Sigmoid colon (tissue), 7 donors: ENCODE data around the gene GATA2. TPM values are rescaled to one million over a fixed set of nuclear protein-coding genes. Genes with fewer than 3 reads are reported as not detected.
A peak's percentile ranks its signal among the peaks of the same experiment; 100 is the strongest.

Experiments used
- DNase-seq: peaks from one replicate; pipeline ENCODE4 v3.0.0-alpha.2; 2019
- H3K27ac ChIP-seq, 4 donors: fragments of 200-600 bp; sonication (generic); one replicate each; pipeline ENCODE4 v1.5.1; 2016 to 2019; ENCODE audit warnings: mild to moderate bottlenecking in 1 of 4
- H3K27me3 ChIP-seq, 3 donors: fragments of 200-600 bp; sonication (generic); one replicate each; pipeline ENCODE4 v1.5.1; 2019; ENCODE audit warnings: mild to moderate bottlenecking in 1 of 3
- H3K36me3 ChIP-seq, 4 donors: fragments of 200-600 bp; sonication (generic); one replicate each; pipeline ENCODE4 v1.5.1; 2016 to 2019
- H3K4me1 ChIP-seq, 4 donors: fragments of 200-600 bp; sonication (generic); one replicate each; pipeline ENCODE4 v1.5.1; 2017 to 2019
- H3K4me3 ChIP-seq, 4 donors: fragments of 200-600 bp; sonication (generic); one replicate each; pipeline ENCODE4 v1.5.1; 2017 to 2019; ENCODE audit warnings: mild to moderate bottlenecking in 2 of 4, moderate library complexity in 1 of 4
- H3K9me3 ChIP-seq, 4 donors: fragments of 200-600 bp in 3 of 4; sonication (generic) in 3 of 4; one replicate each; pipeline versions ENCODE4 v1.5.1 to v1.6.1; 2013 to 2019
- EP300 ChIP-seq, 4 donors: sonication (generic); formaldehyde crosslinking; IDR thresholded peaks; one replicate each; pipeline ENCODE4 v1.6.1; 2017; ENCODE audit warnings: antibody characterized with exemption in 4 of 4
- POLR2A ChIP-seq, 2 donors: fragments of 450-650 bp; IDR thresholded peaks; one replicate each; pipeline ENCODE4 v1.6.1; 2016; ENCODE audit warnings: antibody characterized with exemption in 2 of 2, mild to moderate bottlenecking in 2 of 2, moderate library complexity in 2 of 2
- POLR2AphosphoS5 ChIP-seq, 4 donors: sonication (generic); formaldehyde crosslinking; IDR thresholded peaks; one replicate each; pipeline ENCODE4 v1.6.1; 2017; ENCODE audit warnings: antibody characterized with exemption in 4 of 4
- WGBS, 2 donors: extraction: QIAGEN DNeasy Blood & Tissue Kit; methylation state at CpG; one replicate each; pipeline ENCODE4 v1.1.7; 2013; 5-methylcytosine and 5-hydroxymethylcytosine counted together
- intact Hi-C: fragments of 100-400 bp; cut with DNase I; formaldehyde crosslinking; loops from one replicate; pipeline ENCODE4 v1.15.1; 2023
- polyA plus RNA-seq, 3 donors: library from polyadenylated mRNA; stranded (reverse); fragments of 200-250 nt; gene quantifications; one replicate each; pipeline ENCODE4 v1.2.3, GENCODE V29; 2013
- total RNA-seq, 4 donors: library from RNA; depleted of rRNA; stranded (reverse); fragments of >200 nt; gene quantifications; one replicate each; pipeline ENCODE4 v1.1.0, GENCODE V29; 2016
- TF ChIP-seq, protein P1 (sequence below), 4 experiments: fragments of 450-650 bp in 3 of 4; fragments of 200-600 bp in 1 of 4; IDR thresholded peaks; one replicate each; pipeline ENCODE4 v1.5.1; 2016 to 2019; ENCODE audit warnings: antibody characterized with exemption in 4 of 4, mild to moderate bottlenecking in 3 of 4, moderate library complexity in 2 of 4
- donor health status: healthy with polysubstance abuse.
- donor health status: Bipolar disorder and iron deficiency.
- donor health status: healthy.

The GATA2 gene
- total and polyA plus RNA-seq, 7 donors = 0.46 to 6.6 (median 3.5) TPM

DNA sequence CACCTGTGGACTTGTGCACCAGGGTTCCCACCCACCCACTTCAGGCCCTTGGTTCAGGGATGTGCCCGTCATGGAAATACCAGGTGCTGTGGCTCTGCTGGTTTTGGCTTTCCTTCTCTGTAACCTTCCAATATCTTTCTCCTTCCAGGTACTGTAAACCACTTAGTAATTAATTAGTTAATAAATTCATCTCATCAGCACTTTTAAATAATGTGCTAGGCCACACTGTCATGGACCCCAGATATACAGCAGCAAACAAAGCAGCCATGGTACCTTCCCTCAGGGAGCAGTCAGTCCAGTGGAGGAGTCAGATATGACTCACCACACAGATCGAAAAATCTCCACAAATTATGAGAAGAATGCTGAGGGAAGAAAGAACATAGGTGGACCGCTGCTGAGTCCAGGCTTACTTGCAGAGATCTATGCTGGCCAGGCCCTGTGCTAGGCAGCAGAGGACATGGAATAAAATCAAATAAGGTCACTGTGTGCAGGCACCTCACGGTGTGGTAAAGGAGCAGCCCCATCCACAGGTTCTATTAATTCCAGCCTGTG, 6.8 kb upstream of the GATA2 start:
- H3K9me3 ChIP-seq = no peaks in the 10 kb centered on the region
- no peaks in the 10 kb centered on the region for H3K36me3 ChIP-seq
- intact Hi-C loops = loop anchor here (2.0 to 5.0 kb wide), 4 partner anchors 113 to 422 kb away; no protein-coding TSS in a partner anchor
- H3K27ac ChIP-seq = no peak overlapping the region
- H3K4me3 ChIP-seq = no peak overlapping the region
- 80 to 90% methylated on average over 4 of the region's 4 CpGs for WGBS, 2 donors
- H3K4me1 ChIP-seq = peaks cover 0 to 19% (median 18%) of the 10 kb centered on the region in 4 donors
- peaks cover 28 to 86% (median 54%) of the 10 kb centered on the region in 3 donors for H3K27me3 ChIP-seq
- TF ChIP-seq, protein P1, sequence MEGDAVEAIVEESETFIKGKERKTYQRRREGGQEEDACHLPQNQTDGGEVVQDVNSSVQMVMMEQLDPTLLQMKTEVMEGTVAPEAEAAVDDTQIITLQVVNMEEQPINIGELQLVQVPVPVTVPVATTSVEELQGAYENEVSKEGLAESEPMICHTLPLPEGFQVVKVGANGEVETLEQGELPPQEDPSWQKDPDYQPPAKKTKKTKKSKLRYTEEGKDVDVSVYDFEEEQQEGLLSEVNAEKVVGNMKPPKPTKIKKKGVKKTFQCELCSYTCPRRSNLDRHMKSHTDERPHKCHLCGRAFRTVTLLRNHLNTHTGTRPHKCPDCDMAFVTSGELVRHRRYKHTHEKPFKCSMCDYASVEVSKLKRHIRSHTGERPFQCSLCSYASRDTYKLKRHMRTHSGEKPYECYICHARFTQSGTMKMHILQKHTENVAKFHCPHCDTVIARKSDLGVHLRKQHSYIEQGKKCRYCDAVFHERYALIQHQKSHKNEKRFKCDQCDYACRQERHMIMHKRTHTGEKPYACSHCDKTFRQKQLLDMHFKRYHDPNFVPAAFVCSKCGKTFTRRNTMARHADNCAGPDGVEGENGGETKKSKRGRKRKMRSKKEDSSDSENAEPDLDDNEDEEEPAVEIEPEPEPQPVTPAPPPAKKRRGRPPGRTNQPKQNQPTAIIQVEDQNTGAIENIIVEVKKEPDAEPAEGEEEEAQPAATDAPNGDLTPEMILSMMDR (IDR thresholded peaks at IDR 0.05) = no peak
- TF ChIP-seq EP300 (IDR thresholded peaks at IDR 0.05) = no peak
- no peak for DNase-seq

DNA sequence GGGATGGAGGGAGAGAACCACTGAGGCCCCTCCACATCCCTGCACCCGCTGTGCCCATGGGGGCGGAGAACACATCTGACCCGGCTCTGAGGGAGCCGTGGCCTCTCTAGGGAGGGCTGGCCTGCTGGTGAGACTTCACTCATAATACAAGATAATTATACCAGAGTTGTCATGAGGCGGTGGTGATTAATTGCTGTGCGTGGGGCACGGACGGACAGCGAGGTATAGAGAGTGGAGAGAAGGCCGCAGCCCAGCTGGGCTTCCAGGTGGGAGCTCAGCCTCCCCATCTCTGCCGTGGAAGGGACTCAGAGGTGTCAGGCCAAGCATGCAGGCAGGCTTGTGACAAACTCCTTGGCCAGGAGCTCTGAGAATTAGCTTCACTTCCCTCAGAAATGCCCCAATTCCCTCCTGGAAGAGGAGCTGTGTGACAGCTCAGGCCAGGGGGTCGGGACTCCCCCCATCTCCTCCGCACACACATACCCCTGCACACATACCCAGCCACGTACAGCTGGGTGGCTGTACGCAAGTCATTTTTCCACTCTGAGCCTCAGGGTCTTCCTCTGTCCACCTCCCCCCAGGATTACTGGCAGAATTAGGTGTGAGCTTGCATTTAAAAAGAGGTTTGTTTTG, 6.0 kb upstream of the GATA2 start:
- peak; percentile 34 for DNase-seq

DNA sequence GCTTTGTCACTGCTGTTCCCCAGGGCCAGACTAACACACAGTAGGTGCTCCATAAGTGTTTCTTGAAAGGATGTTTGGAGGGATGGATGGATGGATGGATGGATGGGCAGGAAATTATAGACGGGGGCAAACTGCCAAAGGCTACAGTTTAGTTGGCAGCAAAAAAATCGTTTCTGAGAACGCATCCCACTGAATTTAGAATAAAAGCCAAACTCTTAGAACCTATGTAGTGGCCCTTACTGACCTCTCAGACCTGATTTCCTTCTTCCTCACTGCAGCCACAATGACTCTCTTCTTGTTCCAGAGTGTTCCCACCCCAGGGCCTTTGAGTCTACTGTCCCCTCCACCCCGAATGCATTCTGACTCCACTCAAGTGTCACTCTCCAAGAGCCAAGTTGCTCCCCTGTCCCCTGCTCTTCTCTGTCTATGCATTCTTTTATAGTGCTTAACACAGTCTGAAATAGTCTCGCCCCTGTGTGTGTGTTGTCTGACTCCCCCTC, 5.2 kb upstream of the GATA2 start:
- H3K4me1 ChIP-seq = peaks cover 0 to 20% (median 20%) of the 10 kb centered on the region in 4 donors
- no peaks in the 10 kb centered on the region for H3K9me3 ChIP-seq
- TF ChIP-seq POLR2AphosphoS5 (IDR thresholded peaks at IDR 0.05) = no peak
- TF ChIP-seq, protein P1 (IDR thresholded peaks at IDR 0.05) = peak in 2 of 4 experiments; percentile 3 to 27
- H3K4me3 ChIP-seq = peak overlapping the region in 3 of 4 donors; percentile 49 to 61 (median 56)
- WGBS, 2 donors = 28 to 38% methylated on average over 5 of the region's 5 CpGs
- H3K27ac ChIP-seq = no peak overlapping the region
- H3K27me3 ChIP-seq = peaks cover 32 to 97% (median 70%) of the 10 kb centered on the region in 3 donors
- intact Hi-C loops = loop anchor here (1.0 to 5.0 kb wide), 5 partner anchors 72 to 421 kb away; no protein-coding TSS in a partner anchor
- DNase-seq = peak; percentile 45
- H3K36me3 ChIP-seq = no peaks in the 10 kb centered on the region

More for the DNA sequence above, 6.0 kb upstream of the GATA2 start:
- Histone ChIP-seq H3K4me3 (no peak overlapping the region), H3K27me3 (peaks cover 28 to 93% (median 62%) of the 10 kb centered on the region in 3 donors), H3K9me3 (no peaks in the 10 kb centered on the region), H3K4me1 (peaks cover 0 to 19% (median 18%) of the 10 kb centered on the region in 4 donors), H3K27ac (no peak overlapping the region), H3K36me3 (no peaks in the 10 kb centered on the region)
- no peak for TF ChIP-seq POLR2A (IDR thresholded peaks at IDR 0.05)
- TF ChIP-seq, protein P1 (IDR thresholded peaks at IDR 0.05) = no peak
- no peak for TF ChIP-seq POLR2AphosphoS5 (IDR thresholded peaks at IDR 0.05)
- no peak for TF ChIP-seq EP300 (IDR thresholded peaks at IDR 0.05)
- 76 to 85% methylated on average over 15 of the region's 15 CpGs for WGBS, 2 donors
- intact Hi-C loops = loop anchor here (1.0 to 5.0 kb wide), 5 partner anchors 73 to 422 kb away; no protein-coding TSS in a partner anchor

DNA sequence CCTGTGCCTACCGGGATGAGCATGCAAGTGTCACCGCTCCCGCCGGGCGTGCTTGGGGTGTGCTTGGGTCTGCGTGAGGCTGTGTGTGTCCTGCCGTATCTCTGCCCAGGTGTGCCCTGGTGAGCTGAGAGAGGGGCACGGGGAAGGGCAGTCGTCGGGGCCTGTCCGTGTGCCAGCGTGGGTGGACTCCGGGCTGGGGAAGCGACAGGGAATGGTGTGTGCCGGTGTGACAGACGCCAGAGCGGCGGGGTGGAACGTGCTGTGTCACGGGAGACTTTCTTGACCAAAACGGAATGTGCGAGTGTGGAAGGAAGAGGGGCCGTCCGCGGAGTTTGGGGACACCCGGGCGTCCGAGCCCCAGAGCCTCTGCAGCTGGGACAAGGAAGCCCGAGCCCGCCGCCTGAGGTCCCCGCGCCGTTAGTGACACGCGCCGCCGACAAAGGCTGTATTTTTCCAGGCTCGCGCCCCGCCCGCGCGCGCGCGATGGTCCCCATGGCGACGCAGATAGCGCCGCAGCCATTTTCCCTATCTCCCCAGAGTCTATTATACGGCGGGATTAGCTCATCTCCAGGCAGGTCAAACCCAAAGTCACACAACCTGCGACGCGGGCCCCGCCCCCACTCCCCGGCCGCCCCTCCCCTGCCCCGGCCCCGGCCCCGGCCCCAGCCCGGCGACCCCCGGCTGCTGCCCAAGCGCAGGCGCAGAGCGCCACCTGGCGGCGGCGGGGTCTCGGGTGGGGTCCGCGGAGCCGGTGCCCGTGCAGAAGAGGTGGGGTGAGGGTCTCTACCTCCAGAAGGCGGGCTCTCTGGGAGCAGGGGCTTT, 4.5 kb upstream of the GATA2 start:
- H3K4me3 ChIP-seq = peak overlapping the region; percentile 26 to 61 (median 52)
- DNase-seq = peak; percentile 67
- H3K36me3 ChIP-seq = no peaks in the 10 kb centered on the region
- TF ChIP-seq POLR2A (IDR thresholded peaks at IDR 0.05) (no peak), POLR2AphosphoS5 (IDR thresholded peaks at IDR 0.05) (no peak), EP300 (IDR thresholded peaks at IDR 0.05) (no peak)
- TF ChIP-seq, protein P1 (IDR thresholded peaks at IDR 0.05) = peak in 3 of 4 experiments; percentile 26 to 84 (median 51)
- intact Hi-C loops = loop anchor here (1.0 to 5.0 kb wide), 5 partner anchors 71 to 420 kb away; no protein-coding TSS in a partner anchor
- 2 to 5% methylated on average over 77 of the region's 77 CpGs for WGBS, 2 donors
- peaks cover 0 to 27% (median 27%) of the 10 kb centered on the region in 4 donors for H3K4me1 ChIP-seq
- H3K27ac ChIP-seq = no peak overlapping the region
- peaks cover 39 to 100% (median 77%) of the 10 kb centered on the region in 3 donors for H3K27me3 ChIP-seq
- H3K9me3 ChIP-seq = no peaks in the 10 kb centered on the region
